HepG2 (cell line): ENCODE data around the gene SCML1. TPM values are rescaled to one million over a fixed set of nuclear protein-coding genes. Genes with fewer than 3 reads are reported as not detected.
A peak's percentile ranks its signal among the peaks of the same experiment; 100 is the strongest.

Experiments used
- ARID5B ChIP-seq: IDR thresholded peaks from 2 replicates; pipeline ENCODE4 v1.4.0; 2020; ENCODE audit warnings: mild to moderate bottlenecking, missing genetic modification reagents
- FOXA1 ChIP-seq, 2 experiments: fragments of 450-650 bp in 1 of 2; sonication (generic) in 1 of 2; formaldehyde crosslinking in 1 of 2; IDR thresholded peaks; 2 replicates each; pipeline versions ENCODE4 v1.4.0 to v1.6.1; 2016 to 2020; ENCODE audit warnings: missing genetic modification reagents in 1 of 2
- KIAA2018 ChIP-seq: sonication (generic); formaldehyde crosslinking; IDR thresholded peaks from 2 replicates; pipeline ENCODE4 v1.5.0; 2020; ENCODE audit warnings: mild to moderate bottlenecking, missing genetic modification reagents, borderline replicate concordance
- RXRB ChIP-seq: IDR thresholded peaks from 2 replicates; pipeline ENCODE4 v1.6.1; 2016; ENCODE audit warnings: borderline replicate concordance, missing genetic modification reagents, missing compliant biosample characterization
- ZBTB40 ChIP-seq, 2 experiments: fragments of 450-650 bp in 1 of 2; sonication (generic) in 1 of 2; formaldehyde crosslinking in 1 of 2; IDR thresholded peaks; 2 replicates each; pipeline versions ENCODE4 v1.6.1 to v1.8.0; 2016 to 2022; ENCODE audit warnings: antibody characterized with exemption in 1 of 2, mild to moderate bottlenecking in 1 of 2, missing genetic modification reagents in 1 of 2
- polyA plus RNA-seq, 8 experiments: library from polyadenylated mRNA; depleted of rRNA in 3 of 8; stranded (reverse) in 7 of 8; unstranded in 1 of 8; fragments of >200 nt; fragmentation: Illumina TruSeq in 4 of 8; extraction: Trizol in 4 of 8; gene quantifications; 2 replicates each; pipeline versions ENCODE4 v1.2.1 to v1.2.3, GENCODE V29; 2011 to 2016; ENCODE audit warnings: low read depth in 4 of 8, missing spikeins in 1 of 8, mixed read lengths in 1 of 8; ENCODE audit not compliant: insufficient read depth in 1 of 8
- total RNA-seq, 5 experiments: library from RNA; depleted of rRNA; stranded (reverse); fragments of >200 nt; fragmentation: Illumina TruSeq; extraction: Trizol; gene quantifications; 2 replicates each; pipeline ENCODE4 v1.2.3, GENCODE V29; 2016; ENCODE audit warnings: low read depth in 1 of 5

The SCML1 gene
- total and polyA plus RNA-seq, 2 of the 13 experiments (the other 11 are each of a cell fraction or from before 2014, with no cell fraction given): 24.2 to 129 TPM

GRCh38 chrX:17744896-17745523 lies 7.7 kb downstream of the SCML1 start (continued):
- TF ChIP-seq ARID5B (CRISPR knock-in tag) (peak; percentile 76), FOXA1 (IDR thresholded peaks at IDR 0.05) (no peak), FOXA1 (CRISPR knock-in tag; IDR thresholded peaks at IDR 0.05) (peak; percentile 48), ZBTB40 (IDR thresholded peaks at IDR 0.05) (no peak), ZBTB40 (CRISPR knock-in tag; IDR thresholded peaks at IDR 0.05) (no peak), RXRB (CRISPR knock-in tag) (0 out of 2 replicates have a peak, but pooled peaks have one; percentile 13), KIAA2018 (no peak)
